T-cell (primary cell): ENCODE results near the gene CFAP77. TPM values are rescaled to one million over a fixed set of nuclear protein-coding genes. Genes with fewer than 3 reads are reported as not detected.

ENCODE experiments used
- ATAC-seq, 4 experiments: fragments of 200-7000 bp in 3 of 4; fragments of 150-1000 bp in 1 of 4; cut with Tn5 transposase; replicated peaks in 1 of 4; 1 replicate in 3 of 4; 2 replicates in 1 of 4; pipeline ENCODE4 v1.10.0; 2021; ENCODE audit warnings: moderate library complexity in 3 of 4, mild to moderate bottlenecking in 2 of 4, moderate number of reproducible peaks in 1 of 4
- CTCF ChIA-PET, 2 donors: fragments of 300-600 bp; sonication (Branson Sonifier 250); formaldehyde crosslinking; loops; one replicate each; lab custom pipeline; 2022; ENCODE audit warnings: antibody characterized with exemption in 2 of 2; lab: Charles Lee
- POLR2A ChIA-PET, 2 donors: fragments of 300-600 bp; sonication (Branson Sonifier 250); formaldehyde crosslinking; loops; one replicate each; lab custom pipeline; 2022; ENCODE audit warnings: antibody characterized with exemption in 2 of 2; lab: Charles Lee
- DNase-seq, 35 experiments: peaks; one replicate each; pipeline versions ENCODE4 v3.0.0 to v3.0.0-alpha.2; 2013 to 2023
- H3K27ac ChIP-seq: one replicate; pipeline ENCODE4 v1.5.1; 2013; ENCODE audit warnings: low read length
- H3K27me3 ChIP-seq, 2 experiments: replicated peaks in 1 of 2; 1 replicate in 1 of 2; 2 replicates in 1 of 2; pipeline versions ENCODE4 v1.6.1 to v1.7.0; 2013; ENCODE audit warnings: low read length in 1 of 2, mixed read lengths in 1 of 2; ENCODE audit not compliant: control insufficient read depth in 2 of 2, insufficient read depth in 2 of 2; ENCODE audit errors: extremely low read depth in 1 of 2
- H3K36me3 ChIP-seq, 2 donors: 1 replicate in 1 of 2; 2 replicates in 1 of 2; pipeline versions ENCODE4 v1.6.1 to v1.7.0; 2013; ENCODE audit warnings: low read length in 1 of 2; ENCODE audit not compliant: control insufficient read depth in 2 of 2, insufficient read depth in 1 of 2; ENCODE audit errors: extremely low read depth in 1 of 2
- H3K4me1 ChIP-seq, 2 experiments: 1 replicate in 1 of 2; 2 replicates in 1 of 2; pipeline versions ENCODE4 v1.6.1 to v1.7.0; 2013; ENCODE audit warnings: low read length in 2 of 2, mixed read lengths in 1 of 2; ENCODE audit not compliant: insufficient read depth in 2 of 2, control insufficient read depth in 1 of 2; ENCODE audit errors: extremely low read depth in 1 of 2
- H3K4me3 ChIP-seq, 2 donors: 1 replicate in 1 of 2; 2 replicates in 1 of 2; pipeline versions ENCODE4 v1.5.1 to v1.7.0; 2013; ENCODE audit warnings: mild to moderate bottlenecking in 2 of 2, low read length in 1 of 2, moderate library complexity in 1 of 2; ENCODE audit not compliant: control insufficient read depth in 1 of 2; ENCODE audit errors: extremely low read depth in 1 of 2
- H3K9me3 ChIP-seq: 2 replicates; pipeline ENCODE4 v1.7.0; 2013
- H3K27ac Mint-ChIP-seq, 2 donors: one replicate each; pipeline ENCODE4 v1.8.0; 2020 to 2021; ENCODE audit warnings: mild to moderate bottlenecking in 2 of 2, mixed read lengths in 2 of 2
- H3K27me3 Mint-ChIP-seq, 2 donors: one replicate each; pipeline ENCODE4 v1.8.0; 2021 to 2022; ENCODE audit warnings: mixed read lengths in 2 of 2
- H3K36me3 Mint-ChIP-seq: one replicate; pipeline ENCODE4 v1.8.0; 2021; ENCODE audit warnings: mixed read lengths
- H3K4me1 Mint-ChIP-seq, 3 donors: one replicate each; pipeline ENCODE4 v1.8.0; 2020 to 2022; ENCODE audit warnings: mixed read lengths in 3 of 3, mild to moderate bottlenecking in 1 of 3
- H3K4me3 Mint-ChIP-seq, 3 donors: one replicate each; pipeline ENCODE4 v1.8.0; 2020 to 2022; ENCODE audit warnings: mild to moderate bottlenecking in 3 of 3, mixed read lengths in 3 of 3, moderate library complexity in 3 of 3
- H3K9me3 Mint-ChIP-seq, 3 donors: one replicate each; pipeline ENCODE4 v1.8.0; 2020 to 2022; ENCODE audit warnings: mixed read lengths in 3 of 3
- WGBS: methylation state at CpG from one replicate; pipeline ENCODE4 v1.1.5; 2013; ENCODE audit warnings: missing lambda C conversion rate; ENCODE audit not compliant: insufficient coverage; 5-methylcytosine and 5-hydroxymethylcytosine counted together
- total RNA-seq, 35 experiments: library from RNA in 6 of 35; stranded (reverse) in 6 of 35; fragments of 120-200 nt in 1 of 35; gene quantifications; one replicate each; pipeline versions ENCODE4 v1.2.1 to v1.2.4 and lab custom pipeline; 2013 to 2026

Gene CFAP77
- total RNA-seq, 5 donors from 2014 or later (not counting 1 experiment from before 2014, with no cell fraction given): not detected

DNA sequence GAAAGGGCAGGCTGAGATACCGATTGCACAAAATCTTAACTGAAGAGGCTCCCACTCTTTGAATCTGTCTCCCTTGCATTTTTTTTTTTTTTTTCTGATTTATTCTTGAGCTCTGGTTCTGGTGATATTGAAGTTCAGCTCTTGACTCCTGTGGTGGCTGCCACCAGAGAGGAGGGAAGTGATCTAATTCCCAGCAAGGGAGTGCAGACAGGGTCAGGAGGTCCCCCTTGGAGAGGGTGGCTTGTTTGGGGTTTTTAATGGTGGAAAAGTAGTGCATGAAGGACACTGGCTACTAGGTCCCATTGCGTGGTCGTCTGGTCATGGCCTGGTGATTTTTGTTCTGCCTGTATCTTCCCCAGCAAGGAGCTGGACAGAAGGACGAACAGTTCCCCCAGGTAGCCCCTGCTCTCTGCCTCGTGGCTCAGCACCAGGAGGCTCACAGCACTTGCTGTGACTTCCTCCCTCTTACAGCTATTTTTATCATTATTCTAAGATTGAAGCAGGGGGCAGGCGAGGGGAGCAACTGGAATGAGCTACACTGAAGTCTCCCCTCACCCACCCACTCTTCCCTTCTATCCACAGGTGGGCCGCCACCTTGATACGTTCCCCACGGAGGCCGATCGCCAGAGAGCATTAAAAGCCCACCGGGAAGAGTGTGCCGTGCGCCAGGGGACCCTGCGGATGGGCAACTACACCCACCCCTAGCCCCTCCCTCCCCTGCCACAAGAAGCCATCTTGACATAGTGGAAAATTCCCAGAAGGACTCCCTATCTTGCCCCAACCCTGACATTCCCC lies 162.0 kb downstream of the CFAP77 start:
- 87% methylated on average over 12 of the region's 15 CpGs for WGBS
- Mint-ChIP-seq H3K27ac (no peak overlapping the region), H3K36me3 (peaks cover 4% of the 10 kb centered on the region), H3K27me3 (peaks cover 23 to 45% of the 10 kb centered on the region in 2 donors), H3K9me3 (no peaks in the 10 kb centered on the region), H3K4me3 (no peak overlapping the region), H3K4me1 (peaks cover 0 to 2% (median 0%) of the 10 kb centered on the region in 3 donors)
- ChIA-PET CTCF (interaction anchor here in 1 of 2 donors (0.6 kb wide), 1 partner anchor 819 kb away, joined by 4 read pairs; no protein-coding TSS in a partner anchor), POLR2A (interaction anchor here in 1 of 2 donors (0.6 kb wide), 1 partner anchor 12 kb away, joined by 3 read pairs; no protein-coding TSS in a partner anchor)
- Histone ChIP-seq H3K27ac (no peak overlapping the region), H3K27me3 (peaks cover 2 to 62% of the 10 kb centered on the region in 2 experiments), H3K36me3 (no peaks in the 10 kb centered on the region), H3K4me1 (no peaks in the 10 kb centered on the region), H3K4me3 (no peak overlapping the region), H3K9me3 (no peaks in the 10 kb centered on the region)
- ATAC-seq: no peak
- DNase-seq: no peak

DNA sequence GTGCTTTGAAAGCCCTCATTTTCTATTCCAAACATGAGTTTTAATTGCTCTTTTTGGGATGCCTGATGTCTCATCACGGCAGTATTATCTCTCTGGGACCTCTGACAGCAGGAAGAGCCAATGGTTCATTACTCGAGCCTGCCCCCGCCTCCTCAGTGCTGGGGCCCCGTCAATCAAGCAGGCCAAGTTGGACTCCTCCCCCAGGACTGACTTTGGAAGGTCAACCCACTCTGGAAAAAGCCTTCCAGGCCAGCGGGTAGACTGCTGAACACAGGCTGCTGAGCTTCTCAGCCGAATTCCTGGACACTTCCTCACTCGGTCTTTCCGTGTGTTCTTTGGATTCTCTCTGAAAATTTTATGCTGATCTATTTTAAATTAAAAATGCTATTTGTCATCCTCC lies 162.9 kb downstream of the CFAP77 start:
- ATAC-seq: no peak
- peaks cover 32 to 54% of the 10 kb centered on the region in 2 donors for H3K27me3 Mint-ChIP-seq

DNA sequence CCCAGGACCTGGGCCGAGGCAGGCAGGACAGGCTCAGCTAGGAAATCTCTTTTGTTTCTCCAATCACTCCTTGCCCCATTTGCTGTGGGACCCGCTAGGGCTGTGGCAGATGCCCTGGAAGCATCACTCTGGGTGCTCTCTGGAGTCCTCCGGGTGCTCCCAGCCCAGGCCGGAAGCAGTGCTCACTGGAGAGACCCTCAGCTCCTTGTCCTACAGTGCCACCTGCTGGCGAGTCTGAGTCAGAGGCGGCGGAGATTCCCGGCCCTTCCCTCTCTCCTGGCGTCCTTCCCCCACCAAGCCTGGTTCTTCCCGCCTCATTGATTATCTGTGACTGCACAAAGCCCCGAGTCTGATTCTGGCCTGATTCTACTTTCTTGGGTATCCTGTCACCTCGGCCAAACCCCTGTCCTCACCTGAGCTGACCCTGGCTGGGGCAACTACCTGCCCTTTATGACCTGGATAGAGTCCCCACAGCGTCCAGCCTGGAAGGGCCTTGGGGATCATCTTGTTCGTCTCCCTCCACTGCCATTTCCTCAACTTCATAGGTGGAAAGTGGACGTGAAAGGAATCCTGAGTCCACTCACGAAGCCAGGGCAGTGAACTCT lies 165.1 kb downstream of the CFAP77 start:
- ATAC-seq (peak in 1 of 4 experiments; percentile 67), DNase-seq (peak in 23 of 35 experiments; percentile 5 to 64 (median 30))
- Histone ChIP-seq H3K4me1 (no peaks in the 10 kb centered on the region), H3K27ac (no peak overlapping the region), H3K27me3 (peaks cover 4 to 82% of the 10 kb centered on the region in 2 experiments), H3K36me3 (no peaks in the 10 kb centered on the region), H3K4me3 (no peak overlapping the region), H3K9me3 (no peaks in the 10 kb centered on the region)
- CTCF ChIA-PET: interaction anchor here in 1 of 2 donors (0.6 to 1.1 kb wide), 3 partner anchors 16 to 163 kb away, joined by 3 to 6 read pairs (median 3); no protein-coding TSS in a partner anchor
- WGBS: 6% methylated on average over 12 of the region's 16 CpGs
- Mint-ChIP-seq H3K4me1 (peaks cover 0 to 3% (median 0%) of the 10 kb centered on the region in 3 donors), H3K27ac (no peak overlapping the region), H3K27me3 (peaks cover 45 to 72% of the 10 kb centered on the region in 2 donors), H3K9me3 (no peaks in the 10 kb centered on the region), H3K4me3 (no peak overlapping the region), H3K36me3 (peaks cover 4% of the 10 kb centered on the region)
- POLR2A ChIA-PET: no interaction called here

More for the DNA sequence above, 162.9 kb downstream of the CFAP77 start:
- Mint-ChIP-seq H3K4me3 (no peak overlapping the region), H3K9me3 (no peaks in the 10 kb centered on the region), H3K4me1 (peaks cover 0 to 2% (median 0%) of the 10 kb centered on the region in 3 donors), H3K36me3 (peaks cover 4% of the 10 kb centered on the region), H3K27ac (no peak overlapping the region)
- H3K4me1 ChIP-seq: no peaks in the 10 kb centered on the region
- H3K27me3 ChIP-seq: peaks cover 2 to 64% of the 10 kb centered on the region in 2 experiments
- H3K27ac ChIP-seq: no peak overlapping the region
- H3K9me3 ChIP-seq: no peaks in the 10 kb centered on the region
- ChIA-PET POLR2A (no interaction called here), CTCF (interaction anchor here in 1 of 2 donors (0.7 kb wide), 1 partner anchor 329 kb away, joined by 3 read pairs; no protein-coding TSS in a partner anchor)
- WGBS: 28% methylated on average over 5 of the region's 8 CpGs
- no peak for DNase-seq
- no peaks in the 10 kb centered on the region for H3K36me3 ChIP-seq
- H3K4me3 ChIP-seq: no peak overlapping the region

DNA sequence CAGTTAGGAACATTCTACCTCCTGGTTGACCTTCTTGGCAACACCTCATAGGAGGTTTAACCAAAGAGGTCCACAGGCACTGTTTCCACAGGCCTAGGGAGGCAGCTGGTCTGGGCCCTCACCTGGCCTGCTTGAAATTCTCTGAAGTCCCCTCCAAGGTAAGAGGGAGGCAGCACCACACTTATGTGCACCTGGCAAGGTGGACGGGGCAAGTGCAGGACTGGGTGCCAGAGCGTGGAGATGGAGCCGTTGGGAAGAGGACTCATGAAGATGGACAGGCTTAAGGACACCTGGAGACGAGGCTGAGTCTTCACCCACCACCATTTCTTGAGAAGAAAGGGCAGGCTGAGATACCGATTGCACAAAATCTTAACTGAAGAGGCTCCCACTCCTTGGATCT lies 165.8 kb downstream of the CFAP77 start:
- Mint-ChIP-seq H3K36me3 (peaks cover 4% of the 10 kb centered on the region), H3K9me3 (no peaks in the 10 kb centered on the region), H3K4me3 (no peak overlapping the region), H3K27ac (no peak overlapping the region), H3K4me1 (peaks cover 0 to 3% (median 0%) of the 10 kb centered on the region in 3 donors), H3K27me3 (peaks cover 45 to 76% of the 10 kb centered on the region in 2 donors)
- CTCF ChIA-PET: interaction anchor here in 1 of 2 donors (0.6 to 1.1 kb wide), 2 partner anchors 16 to 88 kb away, joined by 3 to 4 read pairs; no protein-coding TSS in a partner anchor
- WGBS: 81% methylated on average over 3 of the region's 5 CpGs
- peaks cover 4 to 83% of the 10 kb centered on the region in 2 experiments for H3K27me3 ChIP-seq
- H3K36me3 ChIP-seq: no peaks in the 10 kb centered on the region
- no peaks in the 10 kb centered on the region for H3K9me3 ChIP-seq
- POLR2A ChIA-PET: no interaction called here
- DNase-seq (no peak), ATAC-seq (no peak)
- no peaks in the 10 kb centered on the region for H3K4me1 ChIP-seq
- H3K4me3 ChIP-seq: no peak overlapping the region
- no peak overlapping the region for H3K27ac ChIP-seq

DNA sequence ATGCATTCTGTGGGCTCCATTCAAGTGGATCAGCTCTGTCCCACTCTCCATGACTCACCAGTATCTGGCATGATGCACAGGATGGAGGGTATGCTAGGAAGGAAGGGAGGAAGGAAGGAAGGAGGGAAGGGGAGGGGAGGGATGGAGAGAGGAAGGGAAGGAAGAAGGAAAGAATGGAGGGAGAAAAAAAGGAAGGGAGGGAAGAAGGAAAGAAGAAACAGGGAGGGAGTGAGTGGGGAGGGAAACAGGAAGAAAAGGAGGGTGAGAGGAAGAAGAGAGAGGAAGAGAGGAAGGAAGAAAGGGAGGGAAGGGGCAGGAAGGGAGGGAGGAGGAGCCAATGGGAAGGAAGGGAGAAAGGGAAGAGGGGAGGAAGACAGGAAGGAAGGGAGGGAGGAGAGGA lies 167.1 kb downstream of the CFAP77 start:
- no peaks in the 10 kb centered on the region for H3K36me3 ChIP-seq
- Mint-ChIP-seq H3K9me3 (no peaks in the 10 kb centered on the region), H3K36me3 (peaks cover 4% of the 10 kb centered on the region), H3K27ac (no peak overlapping the region), H3K4me3 (no peak overlapping the region), H3K27me3 (peaks cover 52 to 80% of the 10 kb centered on the region in 2 donors), H3K4me1 (peaks cover 7 to 11% (median 8%) of the 10 kb centered on the region in 3 donors)
- ChIA-PET CTCF (interaction anchor here in 1 of 2 donors (0.6 to 1.1 kb wide), 2 partner anchors 10 to 89 kb away, joined by 3 to 4 read pairs; no protein-coding TSS in a partner anchor), POLR2A (no interaction called here)
- peaks cover 4 to 85% of the 10 kb centered on the region in 2 experiments for H3K27me3 ChIP-seq
- no peak for ATAC-seq
- no peak overlapping the region for H3K27ac ChIP-seq
- no peak overlapping the region for H3K4me3 ChIP-seq
- H3K9me3 ChIP-seq: no peaks in the 10 kb centered on the region
- H3K4me1 ChIP-seq: peaks cover 0 to 12% of the 10 kb centered on the region in 2 experiments
- DNase-seq: no peak

DNA sequence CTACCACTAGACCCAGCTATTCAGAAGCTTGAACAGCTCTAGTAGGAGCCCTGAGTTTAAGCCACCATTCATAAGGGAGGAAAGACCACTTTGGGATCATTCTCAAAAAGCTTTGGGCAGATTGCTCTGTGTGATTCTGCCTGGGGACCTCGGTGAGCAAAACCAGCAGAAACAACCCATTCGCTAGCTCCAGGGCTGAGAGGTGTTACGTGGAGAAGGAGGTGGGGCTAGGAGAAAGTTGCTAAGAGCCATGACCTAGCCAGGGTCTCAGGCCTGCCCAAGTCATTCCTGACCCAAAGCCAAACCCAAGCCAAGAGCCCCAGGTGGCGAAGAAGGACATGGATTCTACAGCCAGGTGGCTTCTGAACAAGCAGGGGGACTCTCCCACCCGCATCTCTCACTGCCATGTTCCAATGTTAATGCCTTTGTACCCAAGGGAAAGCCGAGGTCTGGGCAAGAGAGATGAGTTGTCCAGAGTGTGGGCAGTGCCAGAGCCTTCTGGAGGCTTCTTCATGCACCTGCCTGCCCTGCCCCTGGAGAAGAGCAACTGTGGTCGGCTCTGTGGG lies 168.4 kb downstream of the CFAP77 start:
- peaks cover 58 to 80% of the 10 kb centered on the region in 2 donors for H3K27me3 Mint-ChIP-seq
- peaks cover 4% of the 10 kb centered on the region for H3K36me3 Mint-ChIP-seq
- 34% methylated on average over 4 of the region's 7 CpGs for WGBS
- peaks cover 7 to 11% (median 8%) of the 10 kb centered on the region in 3 donors for H3K4me1 Mint-ChIP-seq
- Histone ChIP-seq H3K4me1 (peaks cover 0 to 19% of the 10 kb centered on the region in 2 experiments), H3K27ac (no peak overlapping the region), H3K36me3 (no peaks in the 10 kb centered on the region), H3K9me3 (no peaks in the 10 kb centered on the region), H3K4me3 (no peak overlapping the region), H3K27me3 (peaks cover 8 to 91% of the 10 kb centered on the region in 2 experiments)
- no peak overlapping the region for H3K4me3 Mint-ChIP-seq
- POLR2A ChIA-PET: no interaction called here
- DNase-seq: no peak
- no peaks in the 10 kb centered on the region for H3K9me3 Mint-ChIP-seq
- no peak for ATAC-seq
- peak overlapping the region in 1 of 2 donors; percentile 56 for H3K27ac Mint-ChIP-seq
- CTCF ChIA-PET: interaction anchor here in 1 of 2 donors (0.6 kb wide), 1 partner anchor 172 kb away, joined by 4 read pairs; no protein-coding TSS in a partner anchor
